ENCODE data around the gene BRCA2. TPM values are rescaled to one million over a fixed set of nuclear protein-coding genes. Genes with fewer than 3 reads are reported as not detected.

Gene BRCA2
- total RNA-seq, 1 donor from 2014 or later, result 38.7 TPM

DNA sequence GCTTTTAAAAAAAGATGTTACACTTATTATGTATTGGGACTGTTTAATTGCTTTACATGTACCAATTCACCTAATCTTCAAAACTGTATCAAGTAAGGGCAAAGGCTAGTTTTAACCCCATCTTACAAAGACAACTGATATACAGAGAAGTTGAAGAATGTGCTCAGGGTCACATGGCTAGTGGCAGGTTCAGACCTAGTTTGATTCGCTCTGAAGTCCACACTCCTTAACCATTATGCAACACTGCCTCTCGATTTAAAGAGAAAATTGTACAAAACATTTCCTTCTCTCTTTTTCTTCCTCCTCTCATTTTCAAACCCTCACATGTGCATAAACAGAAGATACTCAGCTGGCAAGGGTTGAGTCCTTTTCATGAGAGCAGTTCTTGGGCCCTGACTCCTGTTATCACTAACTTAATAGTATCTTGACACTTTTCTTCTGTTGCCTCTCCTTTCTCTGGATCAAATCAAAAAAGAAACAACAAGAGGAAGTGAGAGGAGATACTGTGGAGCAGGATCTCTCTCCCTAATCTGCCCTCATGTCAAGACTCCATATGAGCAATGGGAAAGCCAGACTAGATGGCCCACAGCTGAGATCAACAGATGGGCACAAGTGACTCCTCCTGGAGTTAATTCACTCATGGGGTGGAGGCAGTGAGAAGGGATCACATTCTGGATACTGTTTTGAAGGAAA, 131.6 kb downstream of the BRCA2 start:
- H3K27me3 Mint-ChIP-seq (ENCODE audit: insufficient read depth, low read depth), result no peaks in the 10 kb centered on the region
- peaks cover 21% of the 10 kb centered on the region for H3K4me1 ChIP-seq
- no peak overlapping the region for H3K27ac Mint-ChIP-seq
- H3K4me3 Mint-ChIP-seq, result no peak overlapping the region
- H3K4me3 ChIP-seq, result no peak overlapping the region
- H3K4me1 Mint-ChIP-seq, result peaks cover 17% of the 10 kb centered on the region
- no peak for DNase-seq (ENCODE audit: low spot score)
- H3F3A ChIP-seq (ENCODE audit: low read depth), result peaks cover 23% of the 10 kb centered on the region
- no peak overlapping the region for H2AFZ ChIP-seq (replicated peaks)
- H3K27ac ChIP-seq, result no peak overlapping the region
- peaks cover 2% of the 10 kb centered on the region for H3K9me3 Mint-ChIP-seq
- peaks cover 7% of the 10 kb centered on the region for H4K20me1 ChIP-seq (ENCODE audit: low read depth)
- H3K36me3 Mint-ChIP-seq, result peaks cover 2% of the 10 kb centered on the region
- H3K36me3 ChIP-seq, result no peaks in the 10 kb centered on the region
- no peaks in the 10 kb centered on the region for H3K9me3 ChIP-seq (ENCODE audit: low read depth)
- TF ChIP-seq, protein P1, sequence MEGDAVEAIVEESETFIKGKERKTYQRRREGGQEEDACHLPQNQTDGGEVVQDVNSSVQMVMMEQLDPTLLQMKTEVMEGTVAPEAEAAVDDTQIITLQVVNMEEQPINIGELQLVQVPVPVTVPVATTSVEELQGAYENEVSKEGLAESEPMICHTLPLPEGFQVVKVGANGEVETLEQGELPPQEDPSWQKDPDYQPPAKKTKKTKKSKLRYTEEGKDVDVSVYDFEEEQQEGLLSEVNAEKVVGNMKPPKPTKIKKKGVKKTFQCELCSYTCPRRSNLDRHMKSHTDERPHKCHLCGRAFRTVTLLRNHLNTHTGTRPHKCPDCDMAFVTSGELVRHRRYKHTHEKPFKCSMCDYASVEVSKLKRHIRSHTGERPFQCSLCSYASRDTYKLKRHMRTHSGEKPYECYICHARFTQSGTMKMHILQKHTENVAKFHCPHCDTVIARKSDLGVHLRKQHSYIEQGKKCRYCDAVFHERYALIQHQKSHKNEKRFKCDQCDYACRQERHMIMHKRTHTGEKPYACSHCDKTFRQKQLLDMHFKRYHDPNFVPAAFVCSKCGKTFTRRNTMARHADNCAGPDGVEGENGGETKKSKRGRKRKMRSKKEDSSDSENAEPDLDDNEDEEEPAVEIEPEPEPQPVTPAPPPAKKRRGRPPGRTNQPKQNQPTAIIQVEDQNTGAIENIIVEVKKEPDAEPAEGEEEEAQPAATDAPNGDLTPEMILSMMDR (IDR thresholded peaks at IDR 0.05), result no peak
- no peak for TF ChIP-seq EZH2 (IDR thresholded peaks at IDR 0.05)
- H3K79me2 ChIP-seq (ENCODE audit: low read depth), result no peaks in the 10 kb centered on the region
- H3K9ac ChIP-seq, result no peak overlapping the region
- no peaks in the 10 kb centered on the region for H3K27me3 ChIP-seq
- H3K4me2 ChIP-seq, result peak overlapping the region; percentile 40

DNA sequence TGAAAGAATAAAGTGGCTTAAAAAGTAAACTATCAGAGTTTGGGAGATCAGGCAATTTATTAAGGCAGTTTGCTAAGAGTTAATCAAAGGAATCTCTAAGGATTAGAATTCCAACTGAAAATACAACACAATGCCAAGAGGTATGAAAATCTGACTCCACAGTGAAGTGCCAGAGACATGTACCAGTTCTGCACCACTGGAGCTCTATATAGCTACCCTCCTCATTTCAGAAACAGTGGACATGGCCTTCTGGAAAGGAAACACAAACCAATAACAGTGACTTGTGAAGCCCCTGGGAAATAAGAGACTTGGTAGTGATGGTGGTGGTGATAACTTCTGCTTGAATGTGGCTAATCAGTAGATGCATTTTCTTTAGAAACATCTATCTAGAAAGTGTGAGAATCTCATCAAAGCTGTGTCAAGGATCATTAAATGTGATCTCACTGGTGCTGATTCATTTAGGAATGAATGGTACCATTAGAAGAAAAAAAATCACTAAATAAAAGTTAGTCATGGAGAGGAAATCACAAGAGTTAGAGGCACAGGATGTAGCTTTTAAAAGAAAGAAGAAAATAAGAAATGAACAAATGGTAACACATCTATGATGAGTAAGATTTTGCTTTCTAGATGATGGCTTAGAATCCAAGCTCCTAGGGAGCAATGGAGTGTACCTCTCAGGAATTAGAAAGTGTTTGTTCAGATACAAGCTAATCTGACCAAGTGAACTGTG, 132.8 kb downstream of the BRCA2 start:
- H3K36me3 Mint-ChIP-seq, result no peaks in the 10 kb centered on the region
- no peak overlapping the region for H3K4me3 ChIP-seq
- no peaks in the 10 kb centered on the region for H3K27me3 Mint-ChIP-seq (ENCODE audit: insufficient read depth, low read depth)
- peaks cover 2% of the 10 kb centered on the region for H3K9me3 Mint-ChIP-seq
- no peaks in the 10 kb centered on the region for H3K79me2 ChIP-seq (ENCODE audit: low read depth)
- H3K27ac Mint-ChIP-seq, result no peak overlapping the region
- no peak overlapping the region for H3K9ac ChIP-seq
- H3K27me3 ChIP-seq, result no peaks in the 10 kb centered on the region
- no peak overlapping the region for H2AFZ ChIP-seq (replicated peaks)
- no peak for DNase-seq (ENCODE audit: low spot score)
- H3F3A ChIP-seq (ENCODE audit: low read depth), result peaks cover 23% of the 10 kb centered on the region
- no peak overlapping the region for H3K27ac ChIP-seq
- no peak overlapping the region for H3K4me3 Mint-ChIP-seq
- H3K9me3 ChIP-seq (ENCODE audit: low read depth), result no peaks in the 10 kb centered on the region
- TF ChIP-seq, protein P1 (IDR thresholded peaks at IDR 0.05), result no peak
- TF ChIP-seq EZH2 (IDR thresholded peaks at IDR 0.05) (no peak), EZH2phosphoT487 (IDR thresholded peaks at IDR 0.05) (no peak)
- H3K4me1 Mint-ChIP-seq, result peaks cover 17% of the 10 kb centered on the region
- H4K20me1 ChIP-seq (ENCODE audit: low read depth), result peaks cover 7% of the 10 kb centered on the region
- peaks cover 21% of the 10 kb centered on the region for H3K4me1 ChIP-seq
- no peaks in the 10 kb centered on the region for H3K36me3 ChIP-seq
- peak overlapping the region; percentile 40 for H3K4me2 ChIP-seq

DNA sequence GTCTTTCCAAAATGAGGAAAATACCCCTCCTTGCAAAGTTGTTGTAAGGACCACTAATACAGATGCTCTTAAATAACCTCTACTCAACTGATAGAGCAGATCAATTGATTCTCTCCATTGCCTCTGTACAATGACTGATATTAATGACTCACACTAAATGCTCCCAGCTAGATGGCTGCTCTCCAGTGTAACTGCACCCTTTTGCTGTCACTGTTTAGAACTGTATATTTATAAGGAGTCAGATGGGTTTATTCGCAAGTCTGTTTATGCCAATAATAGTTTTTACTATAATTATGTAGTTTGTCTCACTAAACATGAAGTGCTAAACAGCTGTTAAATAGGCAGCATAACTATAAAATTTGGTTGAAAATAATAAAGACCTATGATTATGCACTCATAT, 133.7 kb downstream of the BRCA2 start:
- H3K9me3 ChIP-seq (ENCODE audit: low read depth), result no peaks in the 10 kb centered on the region
- H3K27me3 Mint-ChIP-seq (ENCODE audit: insufficient read depth, low read depth), result no peaks in the 10 kb centered on the region

More for the DNA sequence above, 133.7 kb downstream of the BRCA2 start:
- no peak for DNase-seq (ENCODE audit: low spot score)
- Histone ChIP-seq H2AFZ (replicated peaks) (no peak overlapping the region), H3K27me3 (no peaks in the 10 kb centered on the region), H3K4me3 (no peak overlapping the region), H3K9ac (no peak overlapping the region), H3K27ac (no peak overlapping the region), H3K4me2 (no peak overlapping the region), H3K36me3 (no peaks in the 10 kb centered on the region), H3K79me2 (ENCODE audit: low read depth) (no peaks in the 10 kb centered on the region), H3K4me1 (peaks cover 21% of the 10 kb centered on the region), H4K20me1 (ENCODE audit: low read depth) (peaks cover 7% of the 10 kb centered on the region), H3F3A (ENCODE audit: low read depth) (peaks cover 23% of the 10 kb centered on the region)
- Mint-ChIP-seq H3K9me3 (peaks cover 2% of the 10 kb centered on the region), H3K27ac (no peak overlapping the region), H3K4me3 (no peak overlapping the region), H3K36me3 (no peaks in the 10 kb centered on the region), H3K4me1 (peaks cover 17% of the 10 kb centered on the region)
- TF ChIP-seq, protein P1 (IDR thresholded peaks at IDR 0.05), result no peak
- no peak for TF ChIP-seq EZH2phosphoT487 (IDR thresholded peaks at IDR 0.05)
- no peak for TF ChIP-seq EZH2 (IDR thresholded peaks at IDR 0.05)

Small RNAs within 50 kb of the gene (small RNA-seq; reads per million reads assigned to genes)
- not detected for gene RF00190

Other genes starting within 250 kb of the BRCA2 start
- gene ZAR1L, start 145 bp upstream of the BRCA2 start, total RNA-seq (ENCODE audit: low replicate concordance), result 2.2 TPM in 1 of 2 replicates, not detected in the other
- 0.77 and 1.2 TPM in 2 replicates for gene N4BP2L1, start 112.6 kb downstream of the BRCA2 start, total RNA-seq (ENCODE audit: low replicate concordance)
- 86.2 and 153 TPM in 2 replicates for gene N4BP2L2, start 223.3 kb downstream of the BRCA2 start, total RNA-seq (ENCODE audit: low replicate concordance)